DMS114 treated with DMSO at 0.1 percent for 48 hours (cell line): Measurements from ENCODE around the gene CSNK1A1.
"Not testable (repeated sequence)": the region's sequence is repeated elsewhere in the genome, so short reads cannot be mapped to it uniquely, and the experiment has no call there.

Experiments used
- DNase-seq: peaks from one replicate; lab custom pipeline; 2025; ENCODE audit not compliant: unreplicated experiment; lab: John Stamatoyannopoulos, UW

Gene CSNK1A1

DNA sequence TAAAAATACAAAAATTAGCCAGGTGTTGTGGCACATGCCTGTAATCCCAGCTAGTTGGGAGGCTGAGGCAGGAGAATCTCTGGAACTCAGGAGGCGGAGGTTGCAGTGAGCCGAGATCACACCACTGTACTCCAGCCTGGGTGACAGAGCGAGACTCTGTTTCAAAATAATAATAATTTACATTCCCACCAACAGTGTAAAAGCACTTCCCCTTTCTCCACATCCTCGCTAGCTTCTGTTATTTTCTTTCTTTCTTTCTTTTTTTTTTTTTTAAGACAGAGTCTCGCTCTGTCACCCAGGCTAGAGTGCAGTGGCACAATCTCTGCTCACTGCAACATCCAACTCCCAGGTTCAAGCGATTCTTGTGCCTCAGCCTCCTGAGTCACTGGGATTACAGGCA is 89.3 kb downstream of the CSNK1A1 start:
- not testable (repeated sequence) for DNase-seq

DNA sequence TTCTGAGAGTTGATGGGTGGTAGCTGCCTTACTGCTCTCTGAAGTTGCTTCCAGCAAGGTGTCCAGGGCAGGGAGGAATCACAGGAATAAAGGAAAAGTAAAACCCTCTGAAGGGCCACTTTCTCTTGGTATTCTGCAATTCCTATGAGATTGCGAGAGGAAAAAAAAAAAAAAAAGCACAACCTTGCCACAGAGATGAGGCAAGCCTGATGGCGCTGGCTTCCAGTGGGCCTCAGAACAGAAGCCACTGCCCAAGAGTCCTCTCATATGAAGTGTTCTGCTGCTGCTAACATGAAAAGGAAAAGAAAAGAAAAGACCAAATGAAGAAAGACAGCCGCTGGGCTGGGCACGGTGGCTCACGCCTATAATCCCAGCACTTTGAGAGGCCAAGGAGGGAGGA is 91.3 kb downstream of the CSNK1A1 start:
- no peak for DNase-seq

DNA sequence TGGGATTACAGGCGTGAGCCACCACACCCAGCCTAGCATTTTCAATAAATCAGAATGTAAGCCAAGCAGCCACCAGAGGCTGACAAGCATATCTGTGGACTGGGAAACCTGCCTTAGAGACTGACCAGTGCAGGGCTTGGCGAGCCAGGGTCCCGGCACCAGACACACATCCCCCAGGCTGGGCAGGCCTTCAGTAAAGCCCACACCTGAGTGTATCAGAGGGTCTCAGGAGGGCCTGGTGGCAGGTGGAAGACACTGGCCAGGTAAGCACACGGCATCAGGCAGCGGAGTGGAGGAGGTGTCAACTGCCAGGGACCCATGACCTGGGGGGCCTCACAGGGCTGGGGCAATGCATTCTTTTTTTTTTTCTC is 93.9 kb downstream of the CSNK1A1 start:
- DNase-seq: no peak

DNA sequence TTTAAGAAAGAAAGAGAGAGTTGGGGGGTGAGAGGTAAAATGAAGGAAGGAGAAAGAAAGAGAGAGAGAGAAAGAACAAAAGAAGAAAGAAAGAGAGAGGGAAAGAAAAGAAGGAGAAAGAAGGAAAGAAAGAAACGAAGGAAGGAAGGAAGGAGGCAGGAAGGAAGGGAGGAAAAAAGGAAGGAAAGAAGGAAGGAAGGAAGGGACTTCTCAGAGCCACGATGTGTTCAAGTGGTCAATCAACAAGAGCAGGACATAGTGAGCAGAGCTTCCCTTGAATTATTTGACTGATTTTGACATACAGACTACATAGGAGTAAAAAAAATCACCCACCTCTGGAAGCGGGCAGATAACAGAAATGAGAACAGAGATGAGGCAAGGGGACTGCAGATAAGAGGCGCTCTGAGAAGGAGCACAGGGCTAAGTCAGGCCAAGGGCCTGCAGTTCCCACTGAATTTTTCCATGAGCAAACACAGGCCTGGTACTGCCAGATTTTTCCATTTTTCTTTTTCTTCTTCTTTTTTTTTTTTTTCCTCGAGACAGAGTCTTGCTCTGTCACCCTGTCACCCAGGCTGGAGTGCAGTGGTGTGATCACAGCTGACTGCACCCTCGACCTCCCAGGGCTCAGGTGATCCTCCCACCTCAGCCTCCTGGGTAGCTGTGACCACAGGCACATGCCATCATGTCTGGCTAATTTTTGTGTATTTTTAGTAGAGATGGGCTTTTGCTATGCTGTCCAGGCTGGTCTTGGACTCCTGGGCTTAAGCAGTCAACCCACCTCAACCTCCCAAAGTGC is 94.4 kb downstream of the CSNK1A1 start:
- no peak for DNase-seq

DNA sequence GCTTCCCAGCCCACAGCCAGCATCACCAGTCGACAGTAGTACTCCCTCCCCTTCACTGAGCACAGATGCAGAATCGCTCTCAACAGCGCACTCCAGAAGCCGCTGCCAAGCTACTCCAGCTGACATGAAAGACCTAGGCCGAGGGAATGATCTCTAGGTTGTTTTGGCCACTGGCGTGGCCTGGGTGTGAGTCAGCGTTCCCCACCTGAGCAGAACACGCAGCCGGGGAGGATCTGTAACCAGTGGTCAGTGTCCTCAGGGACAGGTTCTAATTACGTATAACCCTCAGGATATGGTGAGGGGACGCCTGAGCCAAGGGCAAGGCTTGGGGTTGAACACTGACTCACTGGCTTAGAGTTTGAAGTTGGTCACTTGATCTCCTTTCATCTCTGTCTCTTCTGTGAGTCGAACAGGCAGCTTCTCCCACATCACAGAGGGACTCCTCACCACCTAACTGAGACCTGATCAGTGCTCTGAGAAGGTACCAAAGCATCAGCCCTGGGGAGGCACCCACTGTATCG is 95.3 kb downstream of the CSNK1A1 start:
- DNase-seq: no peak

DNA sequence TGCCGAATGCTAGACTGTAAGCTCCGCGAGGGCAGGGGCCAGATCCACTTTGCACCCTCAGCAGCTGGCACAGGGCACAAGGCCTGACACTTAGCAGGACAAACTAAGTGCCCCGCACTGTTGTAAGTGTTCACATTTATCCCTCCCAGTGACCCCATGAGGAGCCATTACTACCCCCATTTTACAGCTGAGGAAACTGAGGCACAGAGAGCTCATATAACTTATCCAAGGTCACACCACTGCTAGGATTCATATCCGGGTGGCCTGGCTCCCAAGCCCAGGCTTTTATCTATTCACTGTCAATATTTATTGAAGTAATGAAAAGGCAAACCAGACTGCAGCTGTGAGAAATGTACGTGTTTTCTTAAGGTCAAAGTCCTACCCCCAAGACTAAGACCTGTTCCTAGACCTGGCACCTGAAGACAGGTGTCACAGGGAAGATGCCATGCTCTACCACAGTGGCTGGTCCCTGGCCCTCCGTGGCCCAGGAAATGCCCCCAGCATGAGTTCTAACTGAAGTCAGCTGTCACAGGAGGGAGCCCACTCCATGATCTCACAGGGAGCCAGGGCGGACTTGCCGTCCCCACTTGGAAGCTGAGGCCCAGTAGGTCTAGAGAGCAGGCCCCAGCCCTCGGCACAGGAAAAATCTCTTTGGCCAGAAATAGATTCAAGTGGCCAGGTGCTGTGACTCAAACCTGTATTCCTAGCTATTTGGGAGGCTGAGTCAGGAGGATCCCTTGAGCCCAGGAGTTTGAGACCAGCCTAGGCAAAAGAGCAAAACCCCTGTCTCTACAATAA is 97.4 kb downstream of the CSNK1A1 start:
- DNase-seq: no peak

- no peak for DNase-seq
Measured at GRCh38 chr5:149452665-149453617, 98.3 kb downstream of the CSNK1A1 start.

DNA sequence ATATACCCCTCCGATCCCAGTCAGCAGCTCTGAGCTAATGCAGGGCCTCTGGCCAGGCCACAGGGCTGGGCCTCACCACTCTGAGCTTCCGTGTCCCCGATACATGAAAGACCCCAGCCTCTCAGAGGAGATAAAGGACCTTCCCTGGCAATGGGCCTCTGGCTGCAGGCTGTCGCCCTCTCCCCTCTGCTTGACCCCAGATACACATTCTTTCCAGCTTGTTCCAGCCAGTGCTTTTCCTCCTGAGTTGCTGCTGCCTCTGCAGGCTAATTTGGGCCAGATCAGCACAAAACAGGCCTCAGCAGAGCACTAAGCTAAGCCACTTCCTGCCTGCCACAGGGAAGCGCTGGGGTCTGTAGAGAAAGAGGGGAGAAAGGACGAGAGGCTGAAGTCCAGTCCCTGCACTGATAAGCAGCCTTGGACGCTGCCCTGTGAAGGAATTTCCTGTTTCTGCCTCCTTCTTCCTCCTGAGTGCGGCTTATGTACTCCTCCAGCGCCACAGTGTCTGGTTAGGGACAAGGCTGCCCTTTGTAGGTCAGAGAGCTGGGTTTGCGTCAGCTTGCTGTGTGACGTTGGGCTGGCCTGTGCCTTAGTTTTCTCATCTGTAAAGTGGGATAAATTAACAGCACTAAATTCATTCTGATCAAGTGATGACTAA is 99.1 kb downstream of the CSNK1A1 start:
- DNase-seq: no peak

DNA sequence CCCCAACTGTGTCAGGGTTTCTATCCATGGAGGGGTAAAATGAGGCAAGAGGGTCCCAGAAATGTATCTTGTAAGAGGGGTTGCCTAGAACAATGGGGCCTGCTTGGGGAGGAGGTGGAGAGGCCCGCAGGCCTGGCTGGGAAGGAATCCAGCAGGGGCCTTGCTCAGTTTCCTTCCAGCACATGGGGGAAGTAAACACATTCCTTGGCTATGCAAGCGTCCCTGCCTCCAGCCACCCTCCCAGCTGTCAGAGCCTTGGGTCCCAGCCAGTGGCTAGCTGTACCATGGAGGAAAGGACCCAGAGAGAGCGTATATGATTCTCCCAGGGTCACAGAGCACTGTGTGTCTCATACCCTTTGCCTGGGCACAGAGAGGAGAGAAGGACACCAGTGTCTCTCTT is 101.0 kb downstream of the CSNK1A1 start:
- no peak for DNase-seq

GRCh38 chr5:149448831-149449714 is 102.2 kb downstream of the CSNK1A1 start:
- DNase-seq: no peak

DNA sequence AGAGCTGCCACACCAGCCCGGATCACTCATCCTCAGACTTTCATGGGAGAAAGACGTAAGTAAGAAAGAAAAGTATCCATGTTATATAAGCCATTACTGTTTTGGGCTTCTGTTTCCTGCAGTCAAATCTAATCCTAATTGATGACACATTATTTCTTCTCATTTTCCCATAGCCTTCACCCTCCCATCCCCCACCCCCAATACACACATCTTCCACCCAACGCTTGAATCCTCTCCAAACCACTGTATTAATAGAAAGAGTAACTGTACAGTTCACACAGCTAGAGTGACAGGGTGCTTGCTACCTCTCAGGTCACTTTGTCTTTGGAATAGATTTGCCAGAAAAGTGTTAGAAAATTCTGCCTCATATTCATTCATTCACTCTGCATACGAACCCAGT is 102.8 kb downstream of the CSNK1A1 start:
- no peak for DNase-seq

GRCh38 chr5:149447373-149448367 is 103.6 kb downstream of the CSNK1A1 start:
- DNase-seq: no peak

GRCh38 chr5:149446794-149447193 is 104.4 kb downstream of the CSNK1A1 start:
- DNase-seq: not testable (repeated sequence)

- DNase-seq: no peak
Measured at GRCh38 chr5:149445739-149446369, 105.4 kb downstream of the CSNK1A1 start.

GRCh38 chr5:149445343-149445738 is 105.9 kb downstream of the CSNK1A1 start:
- no peak for DNase-seq

DNA sequence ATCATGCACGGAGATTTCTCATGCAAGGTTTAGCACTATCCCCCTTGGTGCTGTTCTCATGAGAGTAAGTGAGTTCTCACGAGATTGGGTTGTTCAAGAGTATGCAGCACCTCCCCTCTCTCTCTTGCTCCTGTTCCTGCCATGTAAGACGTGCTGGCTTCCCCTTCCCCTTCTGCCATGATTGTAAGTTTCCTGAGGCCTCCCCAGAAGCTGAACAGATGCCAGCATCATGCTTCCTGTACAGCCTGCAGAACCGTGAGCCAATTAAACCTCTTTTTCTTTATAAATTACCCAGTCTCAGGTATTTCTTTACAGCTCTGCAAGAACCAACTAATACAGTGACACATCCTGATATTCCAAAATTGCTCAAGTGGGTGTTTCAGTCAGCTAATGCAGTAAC is 106.8 kb downstream of the CSNK1A1 start:
- not testable (repeated sequence) for DNase-seq

GRCh38 chr5:149443210-149443609 is 108.0 kb downstream of the CSNK1A1 start:
- DNase-seq: no peak
